AG09319 (cell line): ENCODE results near the gene SPOCK1.

Experiments used
- DNase-seq: peaks from one replicate; pipeline ENCODE4 v3.0.0-alpha.2; 2010; ENCODE audit warnings: low read depth; ENCODE audit errors: extremely low read depth
- CTCF ChIP-seq: IDR thresholded peaks from 2 replicates; pipeline ENCODE4 v1.5.1; 2011; ENCODE audit warnings: low read depth, mild to moderate bottlenecking, inconsistent platforms, low read length, moderate library complexity

Gene SPOCK1

GRCh38 chr5:137055271-137055872 is 443.8 kb downstream of the SPOCK1 start:
- TF ChIP-seq CTCF = no peak
- DNase-seq = no peak

- TF ChIP-seq CTCF = no peak
- DNase-seq = no peak
Observed at GRCh38 chr5:137054792-137055191, 444.3 kb downstream of the SPOCK1 start.

GRCh38 chr5:137054335-137054734 is 444.8 kb downstream of the SPOCK1 start:
- no peak for TF ChIP-seq CTCF
- DNase-seq = no peak

GRCh38 chr5:137051161-137051560 is 448.0 kb downstream of the SPOCK1 start:
- TF ChIP-seq CTCF = peak; percentile 35
- DNase-seq = no peak

GRCh38 chr5:137040641-137041340 is 458.3 kb downstream of the SPOCK1 start:
- no peak for TF ChIP-seq CTCF
- peak; percentile 12 for DNase-seq

- TF ChIP-seq CTCF = no peak; the same call in 1 of the 2 replicates
- DNase-seq = no peak
Observed at GRCh38 chr5:137040024-137040423, 459.1 kb downstream of the SPOCK1 start.

GRCh38 chr5:137037848-137038247 is 461.3 kb downstream of the SPOCK1 start:
- no peak for DNase-seq
- TF ChIP-seq CTCF = no peak
